AG04450 (cell line): ENCODE data around the gene GMPR2. TPM values are rescaled to one million over a fixed set of nuclear protein-coding genes. Genes with fewer than 3 reads are reported as not detected.
"Not testable (repeated sequence)": the region's sequence is repeated elsewhere in the genome, so short reads cannot be mapped to it uniquely, and the experiment has no call there.

Source experiments
- CTCF ChIA-PET: fragments of 300-600, 350-600 bp; formaldehyde crosslinking; extraction: SDS; loops from one replicate; lab custom pipeline; 2022; ENCODE audit warnings: antibody characterized with exemption, inconsistent platforms; lab: Charles Lee
- POLR2A ChIA-PET: fragments of 350-600 bp; formaldehyde crosslinking; extraction: SDS; loops from one replicate; lab custom pipeline; 2021; ENCODE audit warnings: antibody characterized with exemption, inconsistent platforms; lab: Yijun Ruan, JAX
- DNase-seq: peaks from one replicate; pipeline ENCODE4 v3.0.0-alpha.2; 2011; ENCODE audit warnings: low read depth, low spot score
- H3K27ac ChIP-seq: one replicate; pipeline ENCODE4 v1.5.1; 2012; ENCODE audit warnings: low read depth, low read length, control low read depth
- H3K27me3 ChIP-seq: one replicate; pipeline ENCODE4 v1.6.0; 2012; ENCODE audit warnings: low read length; ENCODE audit not compliant: control insufficient read depth, insufficient read depth
- H3K4me3 ChIP-seq: 2 replicates; pipeline ENCODE4 v1.5.1; 2011; ENCODE audit warnings: mild to moderate bottlenecking, low read depth, low read length, control low read depth
- H3K9me3 ChIP-seq: 2 replicates; pipeline ENCODE4 v1.5.1; 2012; ENCODE audit warnings: low read length; ENCODE audit not compliant: control insufficient read depth, insufficient read depth
- CTCF ChIP-seq: IDR thresholded peaks from 2 replicates; pipeline ENCODE4 v1.5.1; 2011; ENCODE audit warnings: low read depth, low read length, control low read depth, inconsistent platforms
- polyA plus RNA-seq: library from polyadenylated mRNA; depleted of rRNA; stranded (reverse); fragments of >200 nt; gene quantifications from 2 replicates; pipeline ENCODE4 v1.2.3, GENCODE V29; 2011

GMPR2 gene
- polyA plus RNA-seq, 1 experiment: 89.2 TPM

- peak within 1 kb of the TSS; percentile 98 for H3K27ac ChIP-seq
- peak; percentile 95 for DNase-seq
- H3K4me3 ChIP-seq: peak within 1 kb of the TSS; percentile 83
- no peaks in the 10 kb centered on the region for H3K27me3 ChIP-seq
- ChIA-PET POLR2A (interaction anchor here (0.5 to 2.1 kb wide), 16 partner anchors 11 to 99 kb away, joined by 3 to 12 read pairs (median 6); partner anchors contain the start of genes DCAF11, IPO4, IRF9 and NRL), CTCF (interaction anchor here (0.6 to 2.3 kb wide), 8 partner anchors 8 to 1144 kb away, joined by 3 to 9 read pairs (median 5); partner anchors contain the start of genes CIDEB and IRF9)
- TF ChIP-seq CTCF: peak; percentile 33
- H3K9me3 ChIP-seq: no peaks in the 10 kb centered on the region; the same call in 1 of the 2 replicates
Observed at GRCh38 chr14:24212924-24213865, 19.5 kb upstream of the GMPR2 start, which contains the start of gene CHMP4A. CHMP4A (minus strand) TSS chr14:24213488; CDS start chr14:24213439, 49 bp downstream.

- TF ChIP-seq CTCF: no peak
- Histone ChIP-seq H3K27ac (peak overlapping the region; percentile 98), H3K27me3 (no peaks in the 10 kb centered on the region), H3K4me3 (peak overlapping the region; percentile 83), H3K9me3 (no peaks in the 10 kb centered on the region; the same call in 1 of the 2 replicates)
- no peak for DNase-seq
- POLR2A ChIA-PET: interaction anchor here (0.5 to 2.1 kb wide), 14 partner anchors 11 to 100 kb away, joined by 3 to 12 read pairs (median 6); partner anchors contain the start of genes DCAF11, IPO4, IRF9 and NRL
- CTCF ChIA-PET: interaction anchor here (0.6 to 2.3 kb wide), 9 partner anchors 8 to 1145 kb away, joined by 3 to 9 read pairs (median 6); partner anchors contain the start of genes CIDEB and IRF9
Observed at GRCh38 chr14:24213866-24214662, 18.7 kb upstream of the GMPR2 start.

- Histone ChIP-seq H3K4me3 (peak within 1 kb of the TSS; percentile 79), H3K27ac (peak within 1 kb of the TSS; percentile 84), H3K27me3 (no peaks in the 10 kb centered on the region), H3K9me3 (no peaks in the 10 kb centered on the region; the same call in 1 of the 2 replicates)
- POLR2A ChIA-PET: interaction anchor here (0.8 to 1.6 kb wide), 7 partner anchors 15 to 85 kb away, joined by 3 to 9 read pairs (median 4); partner anchors contain the start of genes RABGGTA and TINF2
- DNase-seq: peak; percentile 43
- CTCF ChIA-PET: interaction anchor here (0.7 to 1.8 kb wide), 5 partner anchors 12 to 156 kb away, joined by 3 to 15 read pairs (median 5); no protein-coding TSS in a partner anchor
- peak; percentile 41 for TF ChIP-seq CTCF
Observed at GRCh38 chr14:24215495-24216344, 17.0 kb upstream of the GMPR2 start, which contains the start of gene MDP1. MDP1 (minus strand) TSS chr14:24216066; CDS start chr14:24215955, 111 bp downstream.

- POLR2A ChIA-PET: interaction anchor here (0.8 to 1.6 kb wide), 7 partner anchors 15 to 84 kb away, joined by 3 to 9 read pairs (median 4); partner anchors contain the start of genes RABGGTA and TINF2
- TF ChIP-seq CTCF: no peak
- CTCF ChIA-PET: interaction anchor here (0.9 to 1.8 kb wide), 3 partner anchors 11 to 81 kb away, joined by 3 to 15 read pairs (median 3); no protein-coding TSS in a partner anchor
Observed at GRCh38 chr14:24216345-24216699, 16.4 kb upstream of the GMPR2 start.

GRCh38 chr14:24216876-24217275 lies 15.9 kb upstream of the GMPR2 start:
- POLR2A ChIA-PET: interaction anchor here (1.6 kb wide), 1 partner anchor 84 kb away, joined by 4 read pairs; no protein-coding TSS in a partner anchor
- H3K27me3 ChIP-seq, H3K9me3 ChIP-seq, H3K4me3 ChIP-seq, H3K27ac ChIP-seq, DNase-seq: not testable (repeated sequence)
- CTCF ChIA-PET: interaction anchor here (1.8 kb wide), 1 partner anchor 80 kb away, joined by 15 read pairs; no protein-coding TSS in a partner anchor

More at GRCh38 chr14:24216345-24216699, 16.4 kb upstream of the GMPR2 start:
- Histone ChIP-seq H3K27ac (peak overlapping the region; percentile 84), H3K4me3 (peak overlapping the region; percentile 79), H3K27me3 (no peaks in the 10 kb centered on the region), H3K9me3 (no peaks in the 10 kb centered on the region; the same call in 1 of the 2 replicates)
- DNase-seq: no peak
